GM12878 (cell line): Measurements from ENCODE around the gene AQP2. TPM values are rescaled to one million over a fixed set of nuclear protein-coding genes. Genes with fewer than 3 reads are reported as not detected.

Experiments used
- ATAC-seq: fragments of 200-7000 bp; cut with Tn5 transposase; 3 replicates; pipeline ENCODE4 v1.9.1; 2020; ENCODE audit warnings: mild to moderate bottlenecking, moderate library complexity
- BruUV-seq: library from RNA; stranded (reverse); fragments of 400-500 nt; replicated peaks from 2 replicates; lab custom pipeline; 2021; lab: Mats Ljungman, UMichigan
- CTCF ChIA-PET: fragments of 300-600 bp; sonication (Branson Sonifier 250); formaldehyde crosslinking; extraction: SDS; loops from one replicate; lab custom pipeline; 2021; ENCODE audit warnings: inconsistent platforms; lab: Yijun Ruan, JAX
- POLR2A ChIA-PET: fragments of 350-600 bp; formaldehyde crosslinking; extraction: SDS; loops from one replicate; lab custom pipeline; 2021; ENCODE audit warnings: inconsistent platforms; lab: Charles Lee
- RAD21 ChIA-PET: fragments of 300-600 bp; sonication (Branson Sonifier 250); formaldehyde crosslinking; loops from one replicate; lab custom pipeline; 2023; ENCODE audit warnings: antibody characterized with exemption; ENCODE audit not compliant: unreplicated experiment; lab: Charles Lee
- SMC1A ChIA-PET: fragments of 300-600 bp; sonication (Branson Sonifier 250); formaldehyde crosslinking; loops from one replicate; lab custom pipeline; 2023; ENCODE audit not compliant: unreplicated experiment, uncharacterized antibody; lab: Charles Lee
- DNase-seq: peaks from one replicate; pipeline ENCODE4 v3.0.0-alpha.2; 2011; ENCODE audit warnings: low read depth, low spot score
- FAIRE-seq: peaks from 3 replicates; lab custom pipeline; 2011; peaks lifted over from hg19 to GRCh38; lab: Jason Lieb, UNC
- H2AFZ ChIP-seq: 2 replicates; pipeline ENCODE4 v1.6.0; 2011; ENCODE audit warnings: low read depth, low read length, control low read depth; ENCODE audit not compliant: control insufficient read depth
- H3K27ac ChIP-seq: 2 replicates; pipeline ENCODE4 v1.5.1; 2011; ENCODE audit warnings: control low read depth; ENCODE audit not compliant: control insufficient read depth, insufficient read depth
- H3K27me3 ChIP-seq, 2 experiments: replicated peaks in 1 of 2; 2 replicates each; pipeline versions ENCODE4 v1.6.0 to v1.6.1; 2011; ENCODE audit warnings: low read length in 1 of 2; ENCODE audit not compliant: control insufficient read depth in 2 of 2, insufficient read depth in 2 of 2
- H3K36me3 ChIP-seq, 2 experiments: 2 replicates each; pipeline ENCODE4 v1.5.1; 2011; ENCODE audit warnings: low read length in 1 of 2; ENCODE audit not compliant: control insufficient read depth in 2 of 2, insufficient read depth in 2 of 2
- H3K4me1 ChIP-seq: 2 replicates; pipeline ENCODE4 v1.6.1; 2011; ENCODE audit warnings: mild to moderate bottlenecking, low read length, moderate library complexity, mixed read lengths; ENCODE audit not compliant: control insufficient read depth, insufficient read depth
- H3K4me2 ChIP-seq: 2 replicates; pipeline ENCODE4 v1.6.0; 2011; ENCODE audit warnings: control low read depth; ENCODE audit not compliant: control insufficient read depth, insufficient read depth
- H3K4me3 ChIP-seq: fragments of 200-600 bp; sonication (generic); 2 replicates; pipeline ENCODE4 v1.5.1; 2016
- H3K79me2 ChIP-seq: 2 replicates; pipeline ENCODE4 v1.6.0; 2011; ENCODE audit warnings: low read length; ENCODE audit not compliant: control insufficient read depth, insufficient read depth
- H3K9ac ChIP-seq: 2 replicates; pipeline ENCODE4 v1.8.0; 2011; ENCODE audit warnings: low read length, control low read depth, mixed read lengths; ENCODE audit not compliant: control insufficient read depth, insufficient read depth
- H3K9me3 ChIP-seq: replicated peaks from 3 replicates; pipeline ENCODE4 v1.5.1; 2011; ENCODE audit warnings: mild to moderate bottlenecking, low read length; ENCODE audit not compliant: control insufficient read depth, insufficient read depth
- H4K20me1 ChIP-seq: 2 replicates; pipeline ENCODE4 v1.6.0; 2011; ENCODE audit not compliant: control insufficient read depth, insufficient read depth
- E2F8 ChIP-seq: fragments of 450-650 bp; IDR thresholded peaks from 2 replicates; pipeline ENCODE4 v1.6.1; 2018; ENCODE audit warnings: mild to moderate bottlenecking, low read depth, moderate library complexity; ENCODE audit not compliant: partially characterized antibody
- EGR1 ChIP-seq, 2 experiments: IDR thresholded peaks; 1 replicate in 1 of 2; 2 replicates in 1 of 2; pipeline ENCODE4 v1.6.1; 2011 to 2012; ENCODE audit warnings: low read depth in 2 of 2, low read length in 2 of 2, borderline replicate concordance in 1 of 2, mild to moderate bottlenecking in 1 of 2, moderate library complexity in 1 of 2
- KDM1A ChIP-seq: fragments of 200-600 bp; sonication (generic); IDR thresholded peaks from 2 replicates; pipeline ENCODE4 v1.6.1; 2016; ENCODE audit warnings: borderline replicate concordance
- LARP7 ChIP-seq: fragments of 450-650 bp; IDR thresholded peaks from 2 replicates; pipeline ENCODE4 v1.6.1; 2017; ENCODE audit warnings: mild to moderate bottlenecking
- MTA2 ChIP-seq: fragments of 450-650 bp; IDR thresholded peaks from 2 replicates; pipeline ENCODE4 v1.6.1; 2016; ENCODE audit warnings: low read depth, mild to moderate bottlenecking, moderate library complexity
- NFYA ChIP-seq: IDR thresholded peaks from 2 replicates; pipeline ENCODE4 v1.6.1; 2011; ENCODE audit warnings: low read depth, mild to moderate bottlenecking, low read length, improper control_type of control experiment, borderline replicate concordance
- PBX3 ChIP-seq: IDR thresholded peaks from 2 replicates; pipeline ENCODE4 v1.6.1; 2011; ENCODE audit warnings: mild to moderate bottlenecking, low read depth, low read length, moderate library complexity; ENCODE audit not compliant: insufficient replicate concordance
- POLR2A ChIP-seq: IDR thresholded peaks from 2 replicates; pipeline ENCODE4 v1.6.1; 2011; ENCODE audit warnings: low read depth, mild to moderate bottlenecking, low read length
- PRDM15 ChIP-seq: fragments of 450-650 bp; formaldehyde crosslinking; IDR thresholded peaks from 2 replicates; pipeline ENCODE4 v1.4.0; 2020; ENCODE audit warnings: mild to moderate bottlenecking, moderate library complexity
- SIX5 ChIP-seq: IDR thresholded peaks from 2 replicates; pipeline ENCODE4 v1.6.1; 2011; ENCODE audit warnings: mild to moderate bottlenecking, low read depth, low read length, moderate library complexity; ENCODE audit not compliant: severe bottlenecking
- ZNF24 ChIP-seq: fragments of 450-650 bp; IDR thresholded peaks from 2 replicates; pipeline ENCODE4 v1.6.1; 2017; ENCODE audit warnings: antibody characterized with exemption, mild to moderate bottlenecking
- ZNF622 ChIP-seq: fragments of 450-650 bp; IDR thresholded peaks from 2 replicates; pipeline ENCODE4 v1.6.1; 2017; ENCODE audit warnings: mild to moderate bottlenecking, inconsistent platforms
- WGBS: methylation state at CpG from one replicate; pipeline ENCODE4 v1.1.6; 2016; ENCODE audit warnings: low lambda C conversion rate; ENCODE audit not compliant: insufficient replicate concordance, insufficient coverage; ENCODE audit errors: missing lambda C conversion rate; 5-methylcytosine and 5-hydroxymethylcytosine counted together
- in situ Hi-C: fragments of 300-500 bp; cut with MboI; formaldehyde crosslinking; loops from 9 replicates; pipeline ENCODE4 v1.14.3; 2018; ENCODE audit warnings: mixed read lengths
- intact Hi-C: fragments of 100-400 bp; cut with micrococcal nuclease; formaldehyde crosslinking; loops from one replicate; pipeline ENCODE4 v1.14.2; 2022; ENCODE audit not compliant: unreplicated experiment
- polyA plus RNA-seq, 11 experiments: library from polyadenylated mRNA; depleted of rRNA in 4 of 11; unstranded in 6 of 11; stranded (reverse) in 5 of 11; fragments of >200 nt; fragmentation: Nextera tagmentation in 4 of 11; fragmentation: Illumina TruSeq in 1 of 11; extraction: Ambion mirVana in 4 of 11; extraction: Trizol in 1 of 11; gene quantifications; 1 replicate in 1 of 11; 2 replicates in 10 of 11; pipeline versions ENCODE4 v1.2.1 to v1.2.3, GENCODE V29; 2011 to 2016; ENCODE audit warnings: inconsistent platforms in 2 of 11, missing spikeins in 2 of 11, low read depth in 1 of 11
- total RNA-seq, 4 experiments: library from RNA; depleted of rRNA in 3 of 4; stranded (reverse); fragments of >200 nt in 3 of 4; fragmentation: Illumina TruSeq in 1 of 4; extraction: Trizol in 1 of 4; gene quantifications; 2 replicates each; pipeline versions ENCODE4 v1.2.1 to v1.2.3, GENCODE V29; 2013 to 2021
- TF ChIP-seq, protein P1 (sequence below): fragments of 450-650 bp; IDR thresholded peaks from 2 replicates; pipeline ENCODE4 v1.6.1; 2017; ENCODE audit warnings: mild to moderate bottlenecking

AQP2 gene
- total and polyA plus RNA-seq, 10 of the 15 experiments (the other 5 are each of a cell fraction or from before 2014, with no cell fraction given) = not detected

DNA sequence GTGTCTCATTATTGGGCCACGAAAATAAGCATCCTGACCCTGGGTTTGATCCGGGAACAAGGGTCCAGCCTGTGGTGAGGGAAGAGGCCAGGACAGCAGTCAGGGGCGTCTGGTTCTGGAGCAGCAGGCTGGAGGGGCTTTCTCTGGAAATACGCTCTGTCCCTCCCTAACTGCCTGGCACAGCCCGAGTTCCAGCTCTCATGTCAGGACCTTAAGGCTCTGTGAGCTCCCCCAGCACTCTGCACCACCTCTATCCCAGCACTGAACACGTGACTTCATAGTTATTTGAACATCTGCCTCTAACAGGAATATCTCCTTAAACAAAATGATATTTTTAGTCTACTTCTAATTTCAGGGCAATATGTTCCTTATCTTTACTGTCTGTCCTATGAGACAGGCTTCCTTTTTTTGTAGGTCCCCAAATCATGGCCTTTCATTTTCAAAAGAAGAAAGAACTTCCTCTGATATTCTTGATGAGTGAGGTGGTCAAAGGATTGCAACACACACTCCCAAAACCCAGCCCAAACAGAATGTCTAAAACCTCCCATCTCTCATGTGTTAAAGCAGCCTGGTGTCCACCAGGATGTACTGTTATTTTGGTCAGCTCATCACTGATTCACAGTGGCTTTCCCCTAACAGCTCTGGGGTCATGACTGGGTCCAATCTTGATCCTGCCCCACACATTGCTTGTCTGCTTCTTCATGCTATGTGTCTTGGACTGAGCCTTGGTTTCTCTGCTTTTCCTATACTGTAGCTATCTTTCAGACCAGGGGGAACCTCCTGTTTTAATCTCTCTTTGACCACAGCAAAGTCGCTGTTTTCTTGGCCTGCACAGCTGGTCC, 31.9 kb downstream of the AQP2 start:
- H3K4me2 ChIP-seq = no peak overlapping the region
- CTCF ChIA-PET = interaction anchor here (1.0 to 7.7 kb wide), 4 partner anchors 15 to 102 kb away, joined by 3 to 68 read pairs (median 4); no protein-coding TSS in a partner anchor
- in situ Hi-C loops = no loop called here
- RAD21 ChIA-PET = interaction anchor here (5.5 kb wide), 1 partner anchor 15 kb away, joined by 21 read pairs; no protein-coding TSS in a partner anchor
- no TSS peak for BruUV-seq
- POLR2A ChIA-PET = no interaction called here
- H3K36me3 ChIP-seq = peaks cover 1 to 3% of the 10 kb centered on the region in 2 experiments; a peak in 3 of 4 replicates
- DNase-seq = no peak
- no peaks in the 10 kb centered on the region for H3K4me1 ChIP-seq
- ATAC-seq = no peak
- intact Hi-C loops = no loop called here
- H3K27ac ChIP-seq = no peak overlapping the region
- H4K20me1 ChIP-seq = no peaks in the 10 kb centered on the region
- SMC1A ChIA-PET = interaction anchor here (0.7 to 1.0 kb wide), 3 partner anchors 10 to 24 kb away, joined by 3 read pairs; no protein-coding TSS in a partner anchor
- no peak overlapping the region for H3K4me3 ChIP-seq
- FAIRE-seq = no peak
- no peak overlapping the region for H2AFZ ChIP-seq
- no peaks in the 10 kb centered on the region for H3K27me3 ChIP-seq
- H3K9ac ChIP-seq = no peak overlapping the region
- H3K79me2 ChIP-seq = no peaks in the 10 kb centered on the region
- 81% methylated on average over 7 of the region's 7 CpGs for WGBS
- no peaks in the 10 kb centered on the region for H3K9me3 ChIP-seq
- TF ChIP-seq POLR2A (no peak), ZNF24 (no peak), LARP7 (no peak), E2F8 (no peak), EGR1 (IDR thresholded peaks at IDR 0.05; ENCODE audit: borderline replicate concordance in 1 of 2, low read depth in 2 of 2, low read length in 2 of 2) (no peak), MTA2 (no peak), NFYA (no peak), PRDM15 (CRISPR knock-in tag) (no peak), PBX3 (no peak), KDM1A (no peak), SIX5 (no peak), ZNF622 (no peak)
- TF ChIP-seq, protein P1, sequence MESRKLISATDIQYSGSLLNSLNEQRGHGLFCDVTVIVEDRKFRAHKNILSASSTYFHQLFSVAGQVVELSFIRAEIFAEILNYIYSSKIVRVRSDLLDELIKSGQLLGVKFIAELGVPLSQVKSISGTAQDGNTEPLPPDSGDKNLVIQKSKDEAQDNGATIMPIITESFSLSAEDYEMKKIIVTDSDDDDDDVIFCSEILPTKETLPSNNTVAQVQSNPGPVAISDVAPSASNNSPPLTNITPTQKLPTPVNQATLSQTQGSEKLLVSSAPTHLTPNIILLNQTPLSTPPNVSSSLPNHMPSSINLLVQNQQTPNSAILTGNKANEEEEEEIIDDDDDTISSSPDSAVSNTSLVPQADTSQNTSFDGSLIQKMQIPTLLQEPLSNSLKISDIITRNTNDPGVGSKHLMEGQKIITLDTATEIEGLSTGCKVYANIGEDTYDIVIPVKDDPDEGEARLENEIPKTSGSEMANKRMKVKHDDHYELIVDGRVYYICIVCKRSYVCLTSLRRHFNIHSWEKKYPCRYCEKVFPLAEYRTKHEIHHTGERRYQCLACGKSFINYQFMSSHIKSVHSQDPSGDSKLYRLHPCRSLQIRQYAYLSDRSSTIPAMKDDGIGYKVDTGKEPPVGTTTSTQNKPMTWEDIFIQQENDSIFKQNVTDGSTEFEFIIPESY = no peak
